ENCODE results near the gene TRABD2B. TPM values are rescaled to one million over a fixed set of nuclear protein-coding genes. Genes with fewer than 3 reads are reported as not detected.

The TRABD2B gene
- total RNA-seq, 1 experiment from 2014 or later: not detected

GRCh38 chr1:48028218-48029069, 31.3 kb upstream of the TRABD2B start:
- BruUV-seq (replicated peaks): no TSS peak
- TF ChIP-seq EZH2 (IDR thresholded peaks at IDR 0.05; ENCODE audit: borderline replicate concordance, low read depth, low read length, poor library complexity, severe bottlenecking) (no peak), CTCF (conservative IDR thresholded peaks at IDR 0.05; ENCODE audit: low read depth, low read length) (no peak)
- CTCF ChIA-PET: no interaction called here
- DNase-seq (ENCODE audit: low spot score): no peak
- Histone ChIP-seq H3K9me3 (ENCODE audit: low read depth, low read length, poor library complexity, severe bottlenecking) (no peaks in the 10 kb centered on the region), H3K4me1 (ENCODE audit: insufficient read depth, low read length, poor library complexity, severe bottlenecking) (peaks cover 9% of the 10 kb centered on the region), H3K36me3 (ENCODE audit: insufficient read depth, low read length, poor library complexity, severe bottlenecking) (no peaks in the 10 kb centered on the region), H3K27ac (ENCODE audit: low read depth, low read length, poor library complexity, severe bottlenecking) (no peak overlapping the region), H3K27me3 (replicated peaks; ENCODE audit: insufficient read depth, low read depth, low read length, poor library complexity) (no peaks in the 10 kb centered on the region), H3K4me3 (ENCODE audit: low read depth, low read length, poor library complexity, severe bottlenecking) (no peak overlapping the region)
- intact Hi-C loops (cut with micrococcal nuclease; ENCODE audit: unreplicated experiment): no loop called here
- POLR2A ChIA-PET (ENCODE audit: low non-redundant PET): no interaction called here

GRCh38 chr1:48027533-48027835, 30.3 kb upstream of the TRABD2B start:
- CTCF ChIA-PET: no interaction called here
- no TSS peak for BruUV-seq (replicated peaks)

DNA sequence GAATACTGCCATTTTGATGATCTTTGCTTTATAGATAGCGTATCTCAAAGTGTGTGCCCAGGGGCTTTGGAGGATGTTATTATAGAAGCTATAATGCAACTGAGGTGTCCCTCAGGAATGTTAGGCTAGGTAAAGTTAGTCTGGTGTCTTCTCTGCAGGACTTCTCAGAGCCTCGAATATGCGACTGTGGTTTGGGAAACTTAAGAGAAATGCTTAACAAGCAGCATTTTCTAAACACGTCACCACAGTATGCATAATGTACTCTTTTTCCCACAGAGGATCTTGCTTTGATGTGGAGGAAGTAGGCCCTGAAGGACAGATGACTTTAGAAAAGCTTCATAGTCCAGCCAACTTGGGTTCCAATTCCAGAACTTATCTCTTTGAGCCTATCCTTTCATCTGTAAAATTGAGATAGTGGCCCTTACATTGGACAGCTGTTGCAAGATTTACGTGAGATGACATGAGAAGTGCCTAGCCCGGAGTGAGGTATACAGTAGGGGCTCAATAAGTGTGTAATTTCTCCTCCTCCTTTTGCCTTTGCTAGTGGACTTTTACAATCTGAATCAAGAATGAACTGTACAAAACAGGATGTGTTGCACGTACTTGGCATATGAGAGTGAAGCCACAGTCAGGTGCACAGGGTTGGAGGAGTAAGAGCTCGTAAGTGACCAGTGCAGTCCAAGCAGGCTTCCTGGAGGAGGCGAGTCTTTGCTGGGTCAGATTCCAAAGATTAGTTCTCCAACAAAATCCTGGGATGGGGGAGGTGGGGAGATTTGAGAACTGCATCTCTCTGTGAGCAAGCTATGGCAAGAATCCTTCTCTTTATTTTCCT, 29.7 kb upstream of the TRABD2B start:
- intact Hi-C loops (cut with micrococcal nuclease; ENCODE audit: unreplicated experiment): no loop called here
- DNase-seq (ENCODE audit: low spot score): no peak
- TF ChIP-seq EZH2 (IDR thresholded peaks at IDR 0.05; ENCODE audit: borderline replicate concordance, low read depth, low read length, poor library complexity, severe bottlenecking) (no peak), CTCF (conservative IDR thresholded peaks at IDR 0.05; ENCODE audit: low read depth, low read length) (no peak)
- Histone ChIP-seq H3K27ac (ENCODE audit: low read depth, low read length, poor library complexity, severe bottlenecking) (no peak overlapping the region), H3K9me3 (ENCODE audit: low read depth, low read length, poor library complexity, severe bottlenecking) (no peaks in the 10 kb centered on the region), H3K4me3 (ENCODE audit: low read depth, low read length, poor library complexity, severe bottlenecking) (no peak overlapping the region), H3K4me1 (ENCODE audit: insufficient read depth, low read length, poor library complexity, severe bottlenecking) (peaks cover 9% of the 10 kb centered on the region), H3K36me3 (ENCODE audit: insufficient read depth, low read length, poor library complexity, severe bottlenecking) (no peaks in the 10 kb centered on the region), H3K27me3 (replicated peaks; ENCODE audit: insufficient read depth, low read depth, low read length, poor library complexity) (no peaks in the 10 kb centered on the region)
- ChIA-PET POLR2A (ENCODE audit: low non-redundant PET) (no interaction called here), CTCF (no interaction called here)
- BruUV-seq (replicated peaks): no TSS peak

More at GRCh38 chr1:48027533-48027835, 30.3 kb upstream of the TRABD2B start:
- no peaks in the 10 kb centered on the region for H3K27me3 ChIP-seq (replicated peaks; ENCODE audit: insufficient read depth, low read depth, low read length, poor library complexity)
- no peak overlapping the region for H3K4me3 ChIP-seq (ENCODE audit: low read depth, low read length, poor library complexity, severe bottlenecking)
- no peak for DNase-seq (ENCODE audit: low spot score)
- intact Hi-C loops (cut with micrococcal nuclease; ENCODE audit: unreplicated experiment): no loop called here
- H3K9me3 ChIP-seq (ENCODE audit: low read depth, low read length, poor library complexity, severe bottlenecking): no peaks in the 10 kb centered on the region
- H3K4me1 ChIP-seq (ENCODE audit: insufficient read depth, low read length, poor library complexity, severe bottlenecking): peaks cover 9% of the 10 kb centered on the region
- POLR2A ChIA-PET (ENCODE audit: low non-redundant PET): no interaction called here
- TF ChIP-seq EZH2 (IDR thresholded peaks at IDR 0.05; ENCODE audit: borderline replicate concordance, low read depth, low read length, poor library complexity, severe bottlenecking): no peak
- no peak for TF ChIP-seq CTCF (conservative IDR thresholded peaks at IDR 0.05; ENCODE audit: low read depth, low read length)
- no peak overlapping the region for H3K27ac ChIP-seq (ENCODE audit: low read depth, low read length, poor library complexity, severe bottlenecking)
- H3K36me3 ChIP-seq (ENCODE audit: insufficient read depth, low read length, poor library complexity, severe bottlenecking): no peaks in the 10 kb centered on the region

All from A673 (cell line).